AG09309 (cell line): Measurements from ENCODE around the gene LRRC4B.
"Not testable (repeated sequence)": the region's sequence is repeated elsewhere in the genome, so short reads cannot be mapped to it uniquely, and the experiment has no call there.

ENCODE experiments used
- DNase-seq: peaks from one replicate; pipeline ENCODE4 v3.0.0-alpha.2; 2010; ENCODE audit warnings: low read depth
- H3K4me3 ChIP-seq: 2 replicates; pipeline ENCODE4 v1.5.1; 2011; ENCODE audit warnings: mild to moderate bottlenecking, low read depth, low read length, moderate library complexity; ENCODE audit not compliant: control insufficient read depth
- TF ChIP-seq, protein P1 (sequence below): IDR thresholded peaks from 2 replicates; pipeline ENCODE4 v1.5.1; 2011; ENCODE audit warnings: mild to moderate bottlenecking, low read depth, low read length, inconsistent platforms; ENCODE audit not compliant: insufficient read depth, control insufficient read depth; ENCODE audit errors: missing control alignments

LRRC4B gene, protein sequence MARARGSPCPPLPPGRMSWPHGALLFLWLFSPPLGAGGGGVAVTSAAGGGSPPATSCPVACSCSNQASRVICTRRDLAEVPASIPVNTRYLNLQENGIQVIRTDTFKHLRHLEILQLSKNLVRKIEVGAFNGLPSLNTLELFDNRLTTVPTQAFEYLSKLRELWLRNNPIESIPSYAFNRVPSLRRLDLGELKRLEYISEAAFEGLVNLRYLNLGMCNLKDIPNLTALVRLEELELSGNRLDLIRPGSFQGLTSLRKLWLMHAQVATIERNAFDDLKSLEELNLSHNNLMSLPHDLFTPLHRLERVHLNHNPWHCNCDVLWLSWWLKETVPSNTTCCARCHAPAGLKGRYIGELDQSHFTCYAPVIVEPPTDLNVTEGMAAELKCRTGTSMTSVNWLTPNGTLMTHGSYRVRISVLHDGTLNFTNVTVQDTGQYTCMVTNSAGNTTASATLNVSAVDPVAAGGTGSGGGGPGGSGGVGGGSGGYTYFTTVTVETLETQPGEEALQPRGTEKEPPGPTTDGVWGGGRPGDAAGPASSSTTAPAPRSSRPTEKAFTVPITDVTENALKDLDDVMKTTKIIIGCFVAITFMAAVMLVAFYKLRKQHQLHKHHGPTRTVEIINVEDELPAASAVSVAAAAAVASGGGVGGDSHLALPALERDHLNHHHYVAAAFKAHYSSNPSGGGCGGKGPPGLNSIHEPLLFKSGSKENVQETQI

DNA sequence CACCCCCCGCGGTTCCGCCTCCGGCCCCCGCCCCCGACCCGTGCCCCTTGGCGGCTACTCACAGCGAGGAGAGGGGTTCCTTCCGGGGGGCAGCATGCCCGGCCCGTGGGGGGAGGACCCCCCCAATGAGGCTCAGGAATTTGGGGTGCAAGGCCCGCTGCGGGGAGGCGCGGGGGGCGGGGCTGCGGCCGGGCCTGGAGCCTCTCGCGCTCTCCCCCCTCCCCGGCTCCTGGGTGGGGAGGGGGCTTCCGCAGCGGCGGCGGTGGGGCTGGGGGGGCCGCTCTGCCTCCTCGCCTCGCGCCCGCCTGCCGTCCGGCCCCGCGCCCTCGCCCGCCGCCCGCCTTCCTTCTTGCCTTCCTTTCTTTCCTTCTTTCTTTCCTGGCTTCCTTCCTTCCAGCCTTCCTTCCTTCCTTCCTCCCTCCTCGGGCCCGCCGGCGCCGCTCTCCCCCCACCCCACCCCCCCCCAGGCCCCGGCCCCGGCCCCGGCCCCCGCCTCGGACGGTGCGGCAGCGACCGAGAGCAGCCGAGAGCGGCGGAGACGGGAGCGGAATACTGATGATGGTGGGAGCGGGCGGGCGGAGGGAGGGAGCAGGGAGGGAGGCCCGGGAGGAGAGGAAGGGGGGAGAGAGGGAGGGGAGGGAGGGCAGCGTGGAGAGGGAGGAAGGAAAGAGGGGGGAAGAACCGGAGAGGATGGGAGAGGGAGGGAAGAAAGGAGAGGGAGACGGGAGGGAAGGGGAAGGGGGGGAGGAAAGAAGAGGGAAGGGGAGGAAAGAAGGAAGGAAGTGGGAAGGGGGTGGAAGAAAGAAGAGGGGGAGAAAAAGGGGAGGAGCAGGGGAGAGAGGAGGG, at the start of gene LRRC4B:
TSS of gene LRRC4B (minus strand) at position 554 of the 846 bp plus-strand sequence. CDS start 19,597 bp downstream, outside the sequence.
- no peak for DNase-seq
- TF ChIP-seq, protein P1, sequence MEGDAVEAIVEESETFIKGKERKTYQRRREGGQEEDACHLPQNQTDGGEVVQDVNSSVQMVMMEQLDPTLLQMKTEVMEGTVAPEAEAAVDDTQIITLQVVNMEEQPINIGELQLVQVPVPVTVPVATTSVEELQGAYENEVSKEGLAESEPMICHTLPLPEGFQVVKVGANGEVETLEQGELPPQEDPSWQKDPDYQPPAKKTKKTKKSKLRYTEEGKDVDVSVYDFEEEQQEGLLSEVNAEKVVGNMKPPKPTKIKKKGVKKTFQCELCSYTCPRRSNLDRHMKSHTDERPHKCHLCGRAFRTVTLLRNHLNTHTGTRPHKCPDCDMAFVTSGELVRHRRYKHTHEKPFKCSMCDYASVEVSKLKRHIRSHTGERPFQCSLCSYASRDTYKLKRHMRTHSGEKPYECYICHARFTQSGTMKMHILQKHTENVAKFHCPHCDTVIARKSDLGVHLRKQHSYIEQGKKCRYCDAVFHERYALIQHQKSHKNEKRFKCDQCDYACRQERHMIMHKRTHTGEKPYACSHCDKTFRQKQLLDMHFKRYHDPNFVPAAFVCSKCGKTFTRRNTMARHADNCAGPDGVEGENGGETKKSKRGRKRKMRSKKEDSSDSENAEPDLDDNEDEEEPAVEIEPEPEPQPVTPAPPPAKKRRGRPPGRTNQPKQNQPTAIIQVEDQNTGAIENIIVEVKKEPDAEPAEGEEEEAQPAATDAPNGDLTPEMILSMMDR: no peak
- no peak within 1 kb of the TSS for H3K4me3 ChIP-seq

DNA sequence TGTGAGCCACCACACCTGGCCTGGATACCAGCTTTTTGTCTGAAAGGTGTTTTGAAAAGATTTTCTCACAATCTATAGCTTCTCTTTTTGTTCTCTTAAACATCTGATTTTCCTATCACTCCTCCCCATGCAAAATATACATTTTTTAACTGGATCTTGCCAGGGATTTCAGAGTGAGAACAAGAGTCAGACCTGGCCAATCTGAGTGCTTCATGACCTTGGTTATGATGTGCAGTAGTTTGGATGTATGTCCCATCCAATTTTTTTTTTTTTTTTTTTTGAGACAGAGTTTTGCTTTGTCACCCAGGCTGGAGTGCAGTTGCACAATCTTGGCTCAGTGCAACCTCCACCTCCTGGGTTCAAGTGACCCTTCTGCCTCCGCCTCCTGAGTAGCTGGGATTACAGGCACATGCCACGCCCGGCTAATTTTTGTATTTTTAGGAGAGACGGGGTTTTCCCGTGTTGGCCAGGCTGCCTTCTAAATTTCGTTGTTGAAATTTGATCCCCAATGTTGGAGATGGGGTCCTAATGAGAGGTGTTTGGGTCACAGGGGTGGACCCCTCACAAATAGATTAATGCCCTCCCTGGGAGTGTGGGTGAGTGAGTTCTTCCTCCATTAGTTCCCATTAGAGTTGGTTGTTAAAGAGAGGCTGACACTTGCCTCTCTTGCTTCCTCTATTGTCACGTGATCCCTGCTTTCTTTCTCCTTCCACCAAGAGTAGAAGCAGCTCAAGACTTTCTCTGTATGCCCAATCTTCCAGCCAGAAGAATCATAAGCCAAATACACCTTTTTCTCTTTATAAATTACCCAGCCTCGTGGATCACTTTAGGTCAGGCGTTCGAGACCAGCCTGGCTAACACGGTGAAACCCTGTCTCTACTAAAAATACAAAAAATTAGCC, 44.5 kb upstream of the LRRC4B start:
- H3K4me3 ChIP-seq, DNase-seq: not testable (repeated sequence)

DNA sequence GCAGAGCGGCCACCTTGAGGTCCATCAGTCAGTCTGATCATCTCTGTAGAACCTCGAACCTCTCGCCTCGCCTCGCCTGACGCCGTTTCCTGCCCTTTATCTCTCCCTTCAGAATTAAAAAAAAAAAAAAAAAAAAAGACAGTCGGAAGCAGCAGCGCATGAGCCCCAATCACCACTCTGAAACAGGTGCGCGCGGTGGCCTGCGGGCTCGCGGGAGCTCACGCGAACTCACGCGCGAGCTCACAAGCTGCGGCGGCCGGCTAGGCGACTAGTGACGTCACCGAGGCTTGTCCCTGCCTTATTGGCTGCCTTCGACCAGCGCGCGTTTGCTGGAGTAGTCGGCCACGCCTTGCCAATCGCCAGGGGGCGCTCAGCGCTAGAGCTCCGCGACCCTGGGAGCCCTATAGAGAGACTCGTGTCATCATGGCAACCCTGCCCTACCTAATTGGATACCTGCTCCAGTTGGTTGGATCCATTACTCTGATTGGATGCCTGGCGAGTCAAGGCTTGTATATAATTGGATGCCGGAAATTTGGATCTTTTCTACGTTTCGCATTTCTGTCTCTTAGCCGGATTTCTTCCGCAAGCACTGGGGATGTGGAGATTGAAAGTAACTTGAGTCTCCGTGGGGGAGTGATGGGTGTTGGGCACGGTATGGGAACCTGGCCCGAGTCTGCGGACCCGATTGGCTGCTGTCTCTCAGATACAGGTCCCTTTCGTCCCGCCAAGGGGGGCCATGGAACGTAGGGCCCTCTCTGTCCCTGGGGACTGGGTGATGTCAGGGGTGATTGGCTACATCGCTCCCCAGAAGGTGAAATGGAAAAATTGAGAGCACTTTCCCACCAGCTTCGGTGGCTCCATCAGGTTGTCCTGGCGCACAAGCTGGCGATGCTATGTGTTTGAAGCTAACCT, 39.9 kb upstream of the LRRC4B start:
- DNase-seq: no peak
- TF ChIP-seq, protein P1: peak; percentile 40
- H3K4me3 ChIP-seq: no peak overlapping the region

DNA sequence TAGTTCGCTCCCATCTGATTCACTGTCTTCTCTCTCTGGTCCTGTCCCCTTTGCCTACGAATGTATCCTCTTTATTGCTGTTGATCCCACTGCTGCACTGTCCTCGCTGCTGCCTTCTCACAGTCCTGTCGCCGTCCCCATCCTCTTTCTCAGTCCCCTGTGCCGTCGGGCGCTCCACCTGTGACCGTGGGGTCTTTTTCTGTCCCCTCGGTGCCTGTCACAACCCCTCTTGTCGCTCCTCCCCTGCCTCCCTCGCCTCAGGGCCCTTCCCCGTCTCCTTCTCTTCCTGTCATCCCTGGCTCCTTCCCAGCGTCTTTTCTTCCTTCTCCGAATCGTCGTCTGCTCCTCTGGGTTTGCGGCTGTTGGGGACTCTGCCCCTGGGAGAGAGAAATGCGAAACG, 39.2 kb upstream of the LRRC4B start:
- no peak for DNase-seq
- H3K4me3 ChIP-seq: no peak overlapping the region
- TF ChIP-seq, protein P1: no peak

DNA sequence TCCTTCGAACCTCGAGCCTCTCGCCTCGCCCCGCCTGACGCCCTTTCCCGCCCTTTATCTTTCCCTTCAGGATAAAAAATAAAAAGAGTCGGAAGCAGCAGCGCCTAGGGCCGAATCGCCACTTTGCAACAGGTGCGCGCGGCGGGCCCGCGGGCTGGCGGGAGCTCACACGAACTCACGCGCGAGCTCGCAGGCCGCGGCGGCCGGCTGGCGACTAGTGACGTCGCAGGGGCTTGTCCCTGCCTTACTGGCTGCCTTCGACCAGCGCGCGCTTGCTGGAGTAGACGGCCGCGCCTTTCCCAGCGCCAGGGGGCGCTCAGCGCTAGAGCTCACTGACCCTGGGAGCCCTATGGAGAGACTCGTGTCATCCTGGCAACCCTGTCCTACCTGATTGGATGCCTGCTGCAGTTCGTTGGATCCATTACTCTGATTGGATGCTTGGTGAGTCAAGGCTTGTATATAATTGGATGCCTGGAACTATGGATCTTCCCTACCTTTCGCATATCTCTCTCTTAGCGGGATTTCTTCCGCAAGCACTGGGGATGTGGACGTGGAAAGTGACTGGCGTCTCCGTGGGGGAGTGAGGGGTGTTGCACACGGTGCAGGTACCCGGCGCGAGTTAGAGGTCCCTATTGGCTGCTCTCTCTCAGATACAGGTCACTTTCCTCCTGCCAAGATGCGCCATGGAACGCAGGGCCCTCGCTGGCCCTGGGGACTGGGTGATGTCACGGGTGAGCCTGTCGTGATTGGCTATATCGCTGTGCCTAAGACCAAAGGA, 38.0 kb upstream of the LRRC4B start:
- DNase-seq, H3K4me3 ChIP-seq: not testable (repeated sequence)

DNA sequence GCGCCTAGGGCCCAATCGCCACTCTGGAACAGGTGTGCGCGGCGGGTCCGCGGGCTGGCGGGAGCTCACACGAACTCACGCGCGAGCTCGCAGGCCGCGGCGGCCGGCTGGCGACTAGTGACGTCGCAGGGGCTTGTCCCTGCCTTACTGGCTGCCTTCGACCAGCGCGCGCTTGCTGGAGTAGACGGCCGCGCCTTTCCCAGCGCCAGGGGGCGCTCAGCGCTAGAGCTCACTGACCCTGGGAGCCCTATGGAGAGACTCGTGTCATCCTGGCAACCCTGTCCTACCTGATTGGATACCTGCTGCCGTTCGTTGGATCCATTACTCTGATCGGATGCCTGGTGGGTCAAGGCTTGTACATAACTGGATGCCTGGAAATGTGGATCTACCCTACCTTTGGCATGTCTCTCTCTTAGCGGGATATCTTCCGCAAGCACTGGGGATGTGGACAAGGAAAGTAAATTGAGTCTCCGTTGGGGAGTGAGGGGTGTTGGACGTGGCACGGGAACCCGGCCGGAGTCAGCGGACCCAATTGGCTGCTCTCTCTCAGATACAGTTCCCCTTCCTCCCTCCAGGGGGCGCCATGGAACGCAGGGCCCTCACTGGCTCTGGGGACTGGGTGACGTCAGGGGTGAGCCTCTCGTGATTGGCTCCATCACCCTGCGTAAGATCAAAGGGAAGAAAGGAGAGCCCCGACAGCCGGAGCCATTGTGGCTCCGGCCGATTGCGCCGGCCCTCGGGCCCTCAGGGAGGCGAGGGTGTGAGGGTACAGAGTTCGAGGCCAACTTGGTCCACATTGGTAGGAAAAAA, 36.2 kb upstream of the LRRC4B start:
- not testable (repeated sequence) for DNase-seq

More for the DNA sequence above, 36.2 kb upstream of the LRRC4B start:
- not testable (repeated sequence) for H3K4me3 ChIP-seq
